Progenitor cell of endocrine pancreas (in vitro differentiated cells): ENCODE measurements around the gene SUPT5H. TPM values are rescaled to one million over a fixed set of nuclear protein-coding genes. Genes with fewer than 3 reads are reported as not detected.

Experiments
- DNase-seq: peaks from one replicate; pipeline ENCODE4 v3.0.0; 2021; ENCODE audit warnings: low spot score; ENCODE audit not compliant: unreplicated experiment
- H3K27ac Mint-ChIP-seq: 2 replicates; pipeline ENCODE4 v1.8.0; 2021; ENCODE audit warnings: mild to moderate bottlenecking, moderate library complexity, mixed read lengths
- H3K27me3 Mint-ChIP-seq: 2 replicates; pipeline ENCODE4 v1.8.0; 2021; ENCODE audit warnings: mixed read lengths
- H3K36me3 Mint-ChIP-seq: 2 replicates; pipeline ENCODE4 v1.8.0; 2022; ENCODE audit warnings: mixed read lengths; ENCODE audit not compliant: insufficient read depth
- H3K4me1 Mint-ChIP-seq: 2 replicates; pipeline ENCODE4 v1.8.0; 2021; ENCODE audit warnings: low read depth, mixed read lengths
- H3K4me3 Mint-ChIP-seq: 2 replicates; pipeline ENCODE4 v1.8.0; 2021; ENCODE audit warnings: low read depth, mild to moderate bottlenecking, moderate library complexity, mixed read lengths
- H3K9me3 Mint-ChIP-seq: 2 replicates; pipeline ENCODE4 v1.8.0; 2021; ENCODE audit warnings: low read depth, mixed read lengths
- total RNA-seq: library from RNA; stranded (reverse); gene quantifications from 2 replicates; pipeline ENCODE4 v1.2.1, GENCODE V29; 2021
- TF ChIP-seq, protein P1 (sequence below): fragments of 200-600 bp; sonication (generic); IDR thresholded peaks from one replicate; pipeline ENCODE4 v1.5.0; 2021; ENCODE audit warnings: antibody characterized with exemption, mild to moderate bottlenecking; ENCODE audit not compliant: unreplicated experiment

Gene SUPT5H
- total RNA-seq, 1 donor from 2014 or later = 171 TPM

GRCh38 chr19:39405261-39405957 lies 40.0 kb upstream of the SUPT5H start:
- H3K27me3 Mint-ChIP-seq = no peaks in the 10 kb centered on the region
- peaks cover 4% of the 10 kb centered on the region for H3K36me3 Mint-ChIP-seq
- peak overlapping the region; percentile 33 for H3K4me3 Mint-ChIP-seq
- peak overlapping the region; percentile 82 for H3K27ac Mint-ChIP-seq
- TF ChIP-seq, protein P1, sequence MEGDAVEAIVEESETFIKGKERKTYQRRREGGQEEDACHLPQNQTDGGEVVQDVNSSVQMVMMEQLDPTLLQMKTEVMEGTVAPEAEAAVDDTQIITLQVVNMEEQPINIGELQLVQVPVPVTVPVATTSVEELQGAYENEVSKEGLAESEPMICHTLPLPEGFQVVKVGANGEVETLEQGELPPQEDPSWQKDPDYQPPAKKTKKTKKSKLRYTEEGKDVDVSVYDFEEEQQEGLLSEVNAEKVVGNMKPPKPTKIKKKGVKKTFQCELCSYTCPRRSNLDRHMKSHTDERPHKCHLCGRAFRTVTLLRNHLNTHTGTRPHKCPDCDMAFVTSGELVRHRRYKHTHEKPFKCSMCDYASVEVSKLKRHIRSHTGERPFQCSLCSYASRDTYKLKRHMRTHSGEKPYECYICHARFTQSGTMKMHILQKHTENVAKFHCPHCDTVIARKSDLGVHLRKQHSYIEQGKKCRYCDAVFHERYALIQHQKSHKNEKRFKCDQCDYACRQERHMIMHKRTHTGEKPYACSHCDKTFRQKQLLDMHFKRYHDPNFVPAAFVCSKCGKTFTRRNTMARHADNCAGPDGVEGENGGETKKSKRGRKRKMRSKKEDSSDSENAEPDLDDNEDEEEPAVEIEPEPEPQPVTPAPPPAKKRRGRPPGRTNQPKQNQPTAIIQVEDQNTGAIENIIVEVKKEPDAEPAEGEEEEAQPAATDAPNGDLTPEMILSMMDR = no peak
- H3K4me1 Mint-ChIP-seq = peaks cover 32% of the 10 kb centered on the region
- DNase-seq = no peak
- no peaks in the 10 kb centered on the region for H3K9me3 Mint-ChIP-seq

GRCh38 chr19:39405958-39406655 lies 39.3 kb upstream of the SUPT5H start:
- H3K4me3 Mint-ChIP-seq = peak overlapping the region; percentile 82
- H3K27me3 Mint-ChIP-seq = no peaks in the 10 kb centered on the region
- H3K36me3 Mint-ChIP-seq = peaks cover 4% of the 10 kb centered on the region
- no peak for DNase-seq
- H3K9me3 Mint-ChIP-seq = no peaks in the 10 kb centered on the region
- peaks cover 37% of the 10 kb centered on the region for H3K4me1 Mint-ChIP-seq
- TF ChIP-seq, protein P1 = no peak
- peak overlapping the region; percentile 92 for H3K27ac Mint-ChIP-seq

GRCh38 chr19:39406656-39407409 lies 38.5 kb upstream of the SUPT5H start, which contains the start of gene ZFP36:
TSS of gene ZFP36 (plus strand) at chr19:39406847. CDS start at chr19:39406905, 58 bp downstream.
- TF ChIP-seq, protein P1 = peak; percentile 9
- Mint-ChIP-seq H3K27me3 (no peaks in the 10 kb centered on the region), H3K36me3 (peaks cover 4% of the 10 kb centered on the region), H3K27ac (peak within 1 kb of the TSS; percentile 96), H3K9me3 (no peaks in the 10 kb centered on the region), H3K4me3 (peak within 1 kb of the TSS; percentile 89), H3K4me1 (peaks cover 38% of the 10 kb centered on the region)
- peak; percentile 69 for DNase-seq

- TF ChIP-seq, protein P1 = no peak
- peaks cover 4% of the 10 kb centered on the region for H3K36me3 Mint-ChIP-seq
- H3K27me3 Mint-ChIP-seq = no peaks in the 10 kb centered on the region
- no peak for DNase-seq
- peak overlapping the region; percentile 96 for H3K27ac Mint-ChIP-seq
- peak overlapping the region; percentile 89 for H3K4me3 Mint-ChIP-seq
- H3K4me1 Mint-ChIP-seq = peaks cover 37% of the 10 kb centered on the region
- no peaks in the 10 kb centered on the region for H3K9me3 Mint-ChIP-seq
Measured at GRCh38 chr19:39407410-39407659, 38.0 kb upstream of the SUPT5H start.

GRCh38 chr19:39407660-39408391 lies 37.6 kb upstream of the SUPT5H start:
- Mint-ChIP-seq H3K4me3 (peak overlapping the region; percentile 89), H3K27me3 (no peaks in the 10 kb centered on the region), H3K4me1 (peaks cover 36% of the 10 kb centered on the region), H3K36me3 (peaks cover 4% of the 10 kb centered on the region), H3K9me3 (no peaks in the 10 kb centered on the region), H3K27ac (peak overlapping the region; percentile 96)
- TF ChIP-seq, protein P1 = no peak
- no peak for DNase-seq
